Trophoblast cell (in vitro differentiated cells and primary cell): ENCODE data around the gene EPS15.
"Not testable (repeated sequence)": the region's sequence is repeated elsewhere in the genome, so short reads cannot be mapped to it uniquely, and the experiment has no call there.

Experiments used
- DNase-seq, 2 donors: peaks; one replicate each; pipeline ENCODE4 v3.0.0-alpha.2; 2016
- H2AFZ ChIP-seq: 2 replicates; pipeline ENCODE4 v1.6.1; 2013; ENCODE audit warnings: low read length, moderate library complexity, mild to moderate bottlenecking; ENCODE audit not compliant: insufficient read depth, poor library complexity
- H2AK5ac ChIP-seq: 2 replicates; pipeline ENCODE4 v1.6.1; 2013; ENCODE audit warnings: mild to moderate bottlenecking, low read length
- H2BK120ac ChIP-seq: 2 replicates; pipeline ENCODE4 v1.6.1; 2013; ENCODE audit warnings: low read length, mild to moderate bottlenecking, moderate library complexity; ENCODE audit not compliant: insufficient read depth, poor library complexity
- H2BK12ac ChIP-seq: 2 replicates; pipeline ENCODE4 v1.6.1; 2013; ENCODE audit warnings: mild to moderate bottlenecking, low read length, moderate library complexity
- H2BK5ac ChIP-seq: 2 replicates; pipeline ENCODE4 v1.6.1; 2013; ENCODE audit warnings: low read length, low read depth, moderate library complexity, mild to moderate bottlenecking; ENCODE audit not compliant: poor library complexity
- H3K14ac ChIP-seq: 2 replicates; pipeline ENCODE4 v1.6.1; 2013; ENCODE audit warnings: mild to moderate bottlenecking, low read length
- H3K18ac ChIP-seq: 2 replicates; pipeline ENCODE4 v1.6.1; 2013; ENCODE audit warnings: mild to moderate bottlenecking, low read length
- H3K23ac ChIP-seq: 2 replicates; pipeline ENCODE4 v1.6.1; 2013; ENCODE audit warnings: low read length
- H3K27ac ChIP-seq: 2 replicates; pipeline ENCODE4 v1.5.1; 2013; ENCODE audit warnings: low read depth, mild to moderate bottlenecking, inconsistent platforms, low read length, moderate library complexity
- H3K27me3 ChIP-seq: 2 replicates; pipeline ENCODE4 v1.6.1; 2013; ENCODE audit warnings: inconsistent platforms, mild to moderate bottlenecking, low read length, moderate library complexity; ENCODE audit not compliant: insufficient read depth
- H3K36me3 ChIP-seq, 2 experiments: 1 replicate in 1 of 2; 2 replicates in 1 of 2; pipeline ENCODE4 v1.6.1; 2013; ENCODE audit warnings: low read length in 2 of 2, mild to moderate bottlenecking in 2 of 2, moderate library complexity in 1 of 2; ENCODE audit not compliant: insufficient read depth in 2 of 2, control insufficient read depth in 1 of 2
- H3K4ac ChIP-seq: 2 replicates; pipeline ENCODE4 v1.6.1; 2013; ENCODE audit warnings: low read depth, mild to moderate bottlenecking, low read length, moderate library complexity
- H3K4me1 ChIP-seq, 2 experiments: 1 replicate in 1 of 2; 2 replicates in 1 of 2; pipeline ENCODE4 v1.6.1; 2013; ENCODE audit warnings: low read length in 2 of 2, mild to moderate bottlenecking in 2 of 2, moderate library complexity in 1 of 2; ENCODE audit not compliant: insufficient read depth in 2 of 2, control insufficient read depth in 1 of 2
- H3K4me2 ChIP-seq: 2 replicates; pipeline ENCODE4 v1.6.1; 2013; ENCODE audit warnings: inconsistent platforms, mild to moderate bottlenecking, low read length, moderate library complexity
- H3K4me3 ChIP-seq: 2 replicates; pipeline ENCODE4 v1.5.1; 2013; ENCODE audit warnings: mild to moderate bottlenecking, low read depth, low read length, inconsistent platforms
- H3K79me1 ChIP-seq: one replicate; pipeline ENCODE4 v1.6.1; 2013; ENCODE audit warnings: low read length
- H3K79me2 ChIP-seq: 2 replicates; pipeline ENCODE4 v1.6.1; 2013; ENCODE audit warnings: low read length, mild to moderate bottlenecking; ENCODE audit not compliant: control insufficient read depth, insufficient read depth, poor library complexity
- H3K9ac ChIP-seq: 2 replicates; pipeline ENCODE4 v1.6.1; 2013; ENCODE audit warnings: mild to moderate bottlenecking, low read length
- H3K9me3 ChIP-seq: 2 replicates; pipeline ENCODE4 v1.6.1; 2013; ENCODE audit warnings: low read depth, mild to moderate bottlenecking, control low read depth, inconsistent platforms, low read length; ENCODE audit not compliant: insufficient read depth
- H4K12ac ChIP-seq: 2 replicates; pipeline ENCODE4 v1.6.1; 2013; ENCODE audit warnings: low read depth, mild to moderate bottlenecking, low read length, moderate library complexity
- H4K8ac ChIP-seq: 2 replicates; pipeline ENCODE4 v1.6.1; 2013; ENCODE audit warnings: low read depth, mild to moderate bottlenecking, low read length, moderate library complexity
- H4K91ac ChIP-seq: one replicate; pipeline ENCODE4 v1.6.1; 2013; ENCODE audit warnings: low read depth, mild to moderate bottlenecking, low read length, moderate library complexity
- WGBS: extraction: QIAGEN DNeasy Blood & Tissue Kit; methylation state at CpG from one replicate; pipeline ENCODE4 v1.1.7; 2013; ENCODE audit warnings: missing lambda C conversion rate; ENCODE audit not compliant: insufficient read length, insufficient coverage; ENCODE audit errors: extremely low coverage; 5-methylcytosine and 5-hydroxymethylcytosine counted together

The EPS15 gene

DNA sequence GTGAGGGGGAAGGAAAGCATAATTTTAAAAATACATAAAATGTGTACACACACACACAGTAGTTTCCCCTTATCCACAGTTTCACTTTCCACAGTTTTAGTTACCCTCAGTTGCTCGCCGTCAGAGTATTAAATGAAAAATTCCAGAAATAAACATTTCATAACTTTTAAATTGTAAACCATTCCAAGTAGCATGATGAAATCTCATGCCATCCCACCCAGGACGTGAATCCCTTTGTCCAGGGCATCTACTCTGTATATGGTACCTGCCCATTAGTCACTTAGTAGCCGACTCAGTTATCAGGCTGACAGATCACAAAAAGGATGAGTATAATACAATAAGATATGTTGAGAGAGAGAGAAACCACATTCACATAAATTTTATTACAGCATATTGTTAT lies 36.2 kb downstream of the EPS15 start:
- Histone ChIP-seq H3K9ac (no peak overlapping the region), H2BK5ac (no peak overlapping the region), H3K4ac (no peak overlapping the region), H4K8ac (no peak overlapping the region), H3K4me1 (no peaks in the 10 kb centered on the region), H3K18ac (no peak overlapping the region), H3K23ac (no peak overlapping the region), H3K4me2 (no peak overlapping the region), H2AK5ac (no peak overlapping the region), H2AFZ (no peak overlapping the region), H2BK120ac (no peak overlapping the region), H2BK12ac (no peak overlapping the region), H3K79me1 (no peaks in the 10 kb centered on the region), H4K12ac (no peak overlapping the region), H3K36me3 (peaks cover 0 to 2% of the 10 kb centered on the region in 2 experiments), H4K91ac (no peak overlapping the region), H3K79me2 (peaks cover 2% of the 10 kb centered on the region), H3K14ac (no peak overlapping the region), H3K27me3 (no peaks in the 10 kb centered on the region), H3K9me3 (no peaks in the 10 kb centered on the region), H3K27ac (no peak overlapping the region), H3K4me3 (no peak overlapping the region)
- no CpG with 5 or more reads among the region's 4 CpGs for WGBS
- no peak for DNase-seq

GRCh38 chr1:51474832-51475620 lies 44.0 kb downstream of the EPS15 start:
- not testable (repeated sequence) for DNase-seq, H3K4me1 ChIP-seq, H4K8ac ChIP-seq, H2AFZ ChIP-seq, H2BK120ac ChIP-seq, H3K18ac ChIP-seq, H3K23ac ChIP-seq, H2AK5ac ChIP-seq, H3K27ac ChIP-seq, H3K9me3 ChIP-seq, H4K12ac ChIP-seq, H4K91ac ChIP-seq, H3K4me2 ChIP-seq, H2BK5ac ChIP-seq, H3K9ac ChIP-seq, H3K79me1 ChIP-seq, H3K14ac ChIP-seq, H3K4me3 ChIP-seq, H3K79me2 ChIP-seq, H3K27me3 ChIP-seq, H3K4ac ChIP-seq, H2BK12ac ChIP-seq, H3K36me3 ChIP-seq
- no CpG with 5 or more reads among the region's 9 CpGs for WGBS

DNA sequence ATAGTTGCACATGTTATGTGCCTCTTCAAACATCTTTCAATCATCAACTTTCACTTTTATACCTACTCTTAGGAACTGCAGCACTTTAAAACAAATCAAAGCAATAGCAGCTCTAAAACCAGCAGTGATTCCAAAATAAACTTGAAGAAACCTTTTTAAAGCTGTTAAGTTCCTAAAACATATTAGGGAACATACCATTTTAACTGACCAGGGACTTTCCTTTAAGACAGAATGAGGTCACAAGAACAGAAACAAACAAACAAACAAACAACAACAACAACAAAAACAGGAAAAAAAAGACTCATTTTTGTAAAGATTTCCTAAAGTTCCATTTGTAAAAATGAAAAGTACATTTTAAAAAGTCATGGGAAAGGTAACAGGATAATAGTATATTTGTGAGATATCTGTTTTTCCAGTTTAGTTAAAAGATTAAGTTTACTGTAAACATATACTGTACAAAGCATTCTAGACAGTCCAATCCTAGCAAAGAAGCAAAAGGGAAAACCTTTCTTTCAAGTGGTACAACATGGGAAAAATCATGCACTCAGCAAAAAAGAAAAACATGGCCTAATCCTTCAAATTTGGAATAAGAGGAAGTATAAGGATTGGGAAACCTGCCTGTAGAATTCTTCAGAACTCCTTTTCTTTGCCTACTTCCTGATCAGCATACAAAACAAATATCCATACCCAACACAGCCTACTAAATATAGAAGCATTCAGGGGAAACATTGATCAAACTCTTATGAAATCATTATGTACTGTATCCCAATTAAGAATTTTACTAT lies 45.5 kb downstream of the EPS15 start:
- no peak overlapping the region for H3K9ac ChIP-seq
- H4K12ac ChIP-seq: no peak overlapping the region
- no peak overlapping the region for H3K4me3 ChIP-seq
- H3K4me1 ChIP-seq: no peaks in the 10 kb centered on the region
- no peak overlapping the region for H2AFZ ChIP-seq
- peaks cover 2 to 4% of the 10 kb centered on the region in 2 experiments for H3K36me3 ChIP-seq
- H3K27ac ChIP-seq: no peak overlapping the region
- H3K79me2 ChIP-seq: no peaks in the 10 kb centered on the region
- no peak overlapping the region for H2BK5ac ChIP-seq
- H2BK12ac ChIP-seq: no peak overlapping the region
- H3K14ac ChIP-seq: no peak overlapping the region
- DNase-seq: no peak
- H3K79me1 ChIP-seq: no peaks in the 10 kb centered on the region
- H3K4me2 ChIP-seq: no peak overlapping the region
- H3K18ac ChIP-seq: no peak overlapping the region
- no peak overlapping the region for H4K91ac ChIP-seq
- H3K27me3 ChIP-seq: no peaks in the 10 kb centered on the region
- H3K9me3 ChIP-seq: no peaks in the 10 kb centered on the region
- no peak overlapping the region for H2BK120ac ChIP-seq
- no peak overlapping the region for H4K8ac ChIP-seq
- no peak overlapping the region for H3K23ac ChIP-seq
- no peak overlapping the region for H2AK5ac ChIP-seq
- no peak overlapping the region for H3K4ac ChIP-seq

GRCh38 chr1:51472359-51472758 lies 46.7 kb downstream of the EPS15 start:
- no peaks in the 10 kb centered on the region for H3K27me3 ChIP-seq
- no peak overlapping the region for H2BK5ac ChIP-seq
- H3K27ac ChIP-seq: no peak overlapping the region
- H2AK5ac ChIP-seq: no peak overlapping the region
- H3K4ac ChIP-seq: no peak overlapping the region
- no peak overlapping the region for H2BK120ac ChIP-seq
- H4K91ac ChIP-seq: no peak overlapping the region
- H4K8ac ChIP-seq: no peak overlapping the region
- no peak overlapping the region for H3K4me3 ChIP-seq
- H3K9ac ChIP-seq: no peak overlapping the region
- no peaks in the 10 kb centered on the region for H3K79me1 ChIP-seq
- no peaks in the 10 kb centered on the region for H3K79me2 ChIP-seq
- no peak overlapping the region for H3K23ac ChIP-seq
- no peak overlapping the region for H2AFZ ChIP-seq
- DNase-seq: no peak
- peaks cover 6 to 8% of the 10 kb centered on the region in 2 experiments for H3K36me3 ChIP-seq
- WGBS: no CpG with 5 or more reads among the region's 2 CpGs
- no peak overlapping the region for H3K18ac ChIP-seq
- H3K14ac ChIP-seq: no peak overlapping the region
- no peak overlapping the region for H3K4me2 ChIP-seq
- H4K12ac ChIP-seq: no peak overlapping the region
- no peaks in the 10 kb centered on the region for H3K9me3 ChIP-seq
- no peaks in the 10 kb centered on the region for H3K4me1 ChIP-seq
- H2BK12ac ChIP-seq: no peak overlapping the region
